MM.1S (cell line): ENCODE measurements around the gene GPC5.

Experiments
- CTCF ChIP-seq: fragments of 300-600 bp; sonication (generic); IDR thresholded peaks from 2 replicates; pipeline ENCODE4 v1.5.1; 2016; ENCODE audit warnings: antibody characterized with exemption, low read length, mixed read lengths
- EZH2 ChIP-seq: fragments of 300-600 bp; sonication (generic); optimal IDR thresholded peaks from 2 replicates; pipeline ENCODE3; 2017; ENCODE audit warnings: low read depth, mild to moderate bottlenecking, antibody characterized with exemption, low read length, mixed read lengths

- TF ChIP-seq CTCF (no peak), EZH2 (no peak)
These were observed 111.6 kb downstream of the GPC5 start for GRCh38 chr13:91510058-91510457.
